ENCODE measurements around the gene DTNA.

DTNA gene

DNA sequence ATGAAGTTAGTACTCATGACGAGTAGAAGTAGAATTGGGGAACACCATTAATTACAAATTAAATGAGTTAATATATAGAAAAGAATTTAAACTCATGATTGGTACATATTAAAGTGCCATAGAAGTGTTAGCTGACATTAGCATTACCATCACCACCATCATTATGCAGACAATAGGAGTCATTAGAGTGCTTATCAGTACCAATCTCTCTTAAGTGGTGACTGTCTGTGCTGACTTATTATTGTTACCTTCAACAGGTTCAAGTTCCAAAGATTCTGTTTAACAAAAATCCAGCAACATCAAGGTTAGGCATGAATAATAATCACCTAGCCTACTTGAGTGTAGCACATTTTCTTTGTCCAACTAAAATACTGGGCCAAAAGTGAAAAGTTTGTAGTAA is 222.3 kb downstream of the DTNA start:
- no peaks in the 10 kb centered on the region for H3K79me2 ChIP-seq (ENCODE audit: control insufficient read depth, insufficient read depth, low read length, unreplicated experiment)
- no peaks in the 10 kb centered on the region for H3K27me3 ChIP-seq (ENCODE audit: insufficient read depth, low read length)
- no peaks in the 10 kb centered on the region for H3K36me3 ChIP-seq (ENCODE audit: insufficient read depth, low read length)
- no peak overlapping the region for H2AFZ ChIP-seq (ENCODE audit: low read length, unreplicated experiment)
- H3K4me1 ChIP-seq (ENCODE audit: control insufficient read depth, insufficient read depth, low read length, unreplicated experiment): peaks cover 16% of the 10 kb centered on the region
- no peak overlapping the region for H3K4me3 ChIP-seq (ENCODE audit: low read depth, low read length)
- H3K27ac ChIP-seq (ENCODE audit: low read depth, low read length): no peak overlapping the region

DNA sequence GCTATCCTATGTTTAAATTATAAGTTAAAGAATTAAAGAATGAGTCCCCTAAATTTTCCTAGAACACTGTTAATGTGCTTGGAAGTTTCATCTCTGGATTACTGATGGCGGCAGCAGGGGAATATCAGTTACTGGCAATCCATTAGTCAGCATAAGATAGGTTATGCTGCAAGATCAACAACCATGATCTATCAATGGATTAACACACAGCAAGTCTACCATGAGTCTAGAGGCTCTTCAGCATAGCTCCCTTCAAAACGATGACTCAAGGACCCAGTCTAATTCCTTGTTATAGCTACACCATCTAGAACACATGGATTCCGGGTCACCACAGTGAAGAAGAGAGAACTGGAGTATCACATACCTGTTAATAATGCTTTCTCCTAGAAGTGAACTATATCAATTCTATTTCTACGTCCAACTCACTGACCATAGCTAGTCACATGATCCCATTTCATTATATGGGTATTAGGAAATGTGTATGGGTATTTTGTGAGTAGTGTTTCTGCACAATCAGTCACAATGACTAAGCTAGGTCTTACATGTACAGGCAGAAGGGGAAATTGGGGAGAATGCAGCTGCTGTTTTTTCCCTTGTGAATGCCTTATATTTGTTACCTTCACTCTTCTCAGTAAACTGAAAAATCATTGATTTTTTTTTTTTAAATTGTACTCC is 222.8 kb downstream of the DTNA start:
- no peaks in the 10 kb centered on the region for H3K27me3 ChIP-seq (ENCODE audit: insufficient read depth, low read length)
- no peak overlapping the region for H3K27ac ChIP-seq (ENCODE audit: low read depth, low read length)
- H3K4me3 ChIP-seq (ENCODE audit: low read depth, low read length): no peak overlapping the region
- no peak overlapping the region for H2AFZ ChIP-seq (ENCODE audit: low read length, unreplicated experiment)
- H3K79me2 ChIP-seq (ENCODE audit: control insufficient read depth, insufficient read depth, low read length, unreplicated experiment): no peaks in the 10 kb centered on the region
- H3K4me1 ChIP-seq (ENCODE audit: control insufficient read depth, insufficient read depth, low read length, unreplicated experiment): peaks cover 16% of the 10 kb centered on the region
- H3K36me3 ChIP-seq (ENCODE audit: insufficient read depth, low read length): no peaks in the 10 kb centered on the region

DNA sequence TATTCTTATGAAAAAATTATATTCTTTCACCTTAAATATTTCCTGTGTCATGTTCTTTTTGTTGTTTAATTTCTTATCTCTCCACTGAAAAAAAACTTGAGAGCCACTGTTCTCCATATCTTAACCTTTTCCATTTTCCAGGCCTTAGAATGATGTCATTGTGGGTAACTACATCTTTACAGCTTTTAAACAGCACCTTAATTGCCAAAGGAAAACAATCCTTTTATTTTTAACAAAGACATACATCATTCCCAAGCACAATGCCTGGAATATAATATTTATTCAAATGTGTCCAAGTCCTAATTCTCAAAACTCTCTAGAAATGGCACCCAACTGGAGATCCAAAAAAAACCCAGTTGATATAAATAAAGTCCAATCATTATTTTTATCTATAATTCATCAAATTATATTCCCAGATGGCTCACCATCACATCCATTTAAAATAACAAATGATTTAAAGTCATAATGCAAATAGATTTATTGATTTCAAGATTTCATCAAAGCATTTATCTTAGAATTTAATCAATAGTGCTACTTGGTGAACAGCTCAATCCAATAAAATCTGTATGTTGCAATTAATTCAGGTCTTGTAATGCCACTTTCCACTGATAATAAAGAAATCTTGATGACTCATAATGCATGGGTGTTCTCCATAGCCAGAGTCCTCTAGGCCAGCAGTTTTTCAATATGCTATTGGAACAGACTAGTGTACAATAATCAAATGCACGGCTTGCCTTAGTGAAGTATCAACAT is 224.0 kb downstream of the DTNA start:
- Histone ChIP-seq H3K4me3 (ENCODE audit: low read depth, low read length) (no peak overlapping the region), H3K27me3 (ENCODE audit: insufficient read depth, low read length) (no peaks in the 10 kb centered on the region), H2AFZ (ENCODE audit: low read length, unreplicated experiment) (no peak overlapping the region), H3K36me3 (ENCODE audit: insufficient read depth, low read length) (no peaks in the 10 kb centered on the region), H3K4me1 (ENCODE audit: control insufficient read depth, insufficient read depth, low read length, unreplicated experiment) (peaks cover 8% of the 10 kb centered on the region), H3K27ac (ENCODE audit: low read depth, low read length) (no peak overlapping the region), H3K79me2 (ENCODE audit: control insufficient read depth, insufficient read depth, low read length, unreplicated experiment) (no peaks in the 10 kb centered on the region)

DNA sequence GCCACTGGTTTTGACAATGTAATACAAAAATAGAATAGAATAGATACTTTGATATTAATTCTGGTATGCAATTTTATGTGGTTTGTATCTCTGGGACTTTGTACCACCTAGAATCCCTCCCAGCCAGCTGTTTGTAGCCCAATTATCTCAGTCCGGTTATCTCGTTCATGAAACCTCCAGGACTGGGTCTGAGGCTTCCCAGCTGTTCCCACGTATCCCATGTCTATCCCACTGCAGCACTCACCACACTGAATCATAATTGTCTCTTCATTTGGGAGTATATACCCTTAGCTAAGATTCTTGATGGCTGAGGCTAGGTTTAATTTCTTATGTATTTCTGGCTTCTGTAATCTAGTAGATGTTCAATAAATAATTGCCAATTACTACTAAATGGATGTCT is 226.7 kb downstream of the DTNA start:
- H3K27me3 ChIP-seq (ENCODE audit: insufficient read depth, low read length): no peaks in the 10 kb centered on the region

DNA sequence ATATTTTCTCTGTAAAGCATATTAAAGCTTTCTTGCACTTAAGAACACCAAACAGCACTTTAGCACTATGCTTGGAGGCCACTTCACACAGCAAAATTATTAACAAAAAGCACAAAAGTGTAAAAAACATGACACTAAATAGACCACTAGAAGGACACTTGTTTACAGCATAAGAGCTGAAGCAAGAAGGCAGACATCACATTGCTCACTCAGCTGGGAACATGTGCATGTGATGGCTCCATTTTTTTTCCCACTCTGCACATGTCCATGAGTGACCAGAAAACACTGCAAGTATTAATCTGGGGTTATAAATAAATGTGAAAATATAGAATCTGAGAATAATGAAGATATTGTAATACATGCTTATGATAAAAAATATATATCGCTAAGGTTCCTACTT is 228.0 kb downstream of the DTNA start:
- H2AFZ ChIP-seq (ENCODE audit: low read length, unreplicated experiment): no peak overlapping the region
- H3K4me1 ChIP-seq (ENCODE audit: control insufficient read depth, insufficient read depth, low read length, unreplicated experiment): no peaks in the 10 kb centered on the region
- no peaks in the 10 kb centered on the region for H3K79me2 ChIP-seq (ENCODE audit: control insufficient read depth, insufficient read depth, low read length, unreplicated experiment)
- H3K27me3 ChIP-seq (ENCODE audit: insufficient read depth, low read length): no peaks in the 10 kb centered on the region
- no peaks in the 10 kb centered on the region for H3K36me3 ChIP-seq (ENCODE audit: insufficient read depth, low read length)
- no peak overlapping the region for H3K27ac ChIP-seq (ENCODE audit: low read depth, low read length)
- no peak overlapping the region for H3K4me3 ChIP-seq (ENCODE audit: low read depth, low read length)

More for the DNA sequence above, 226.7 kb downstream of the DTNA start:
- H3K4me3 ChIP-seq (ENCODE audit: low read depth, low read length): no peak overlapping the region
- H2AFZ ChIP-seq (ENCODE audit: low read length, unreplicated experiment): no peak overlapping the region
- H3K27ac ChIP-seq (ENCODE audit: low read depth, low read length): no peak overlapping the region
- H3K36me3 ChIP-seq (ENCODE audit: insufficient read depth, low read length): no peaks in the 10 kb centered on the region
- H3K79me2 ChIP-seq (ENCODE audit: control insufficient read depth, insufficient read depth, low read length, unreplicated experiment): no peaks in the 10 kb centered on the region
- H3K4me1 ChIP-seq (ENCODE audit: control insufficient read depth, insufficient read depth, low read length, unreplicated experiment): no peaks in the 10 kb centered on the region
